ENCODE data around the gene FEV. TPM values are rescaled to one million over a fixed set of nuclear protein-coding genes. Genes with fewer than 3 reads are reported as not detected.
A peak's percentile ranks its signal among the peaks of the same experiment; 100 is the strongest.

FEV gene
- polyA plus RNA-seq, 2 of the 4 experiments (the other 2 are of a cell fraction), result not detected

GRCh38 chr2:218956039-218956438, 28.9 kb downstream of the FEV start:
- FAIRE-seq, result no peak
- no peak for DNase-seq (ENCODE audit: low read depth in 1 of 2, low spot score in 1 of 2)
- no peak for ATAC-seq
- CTCF ChIA-PET, result interaction anchor here (1.9 to 4.0 kb wide), 3 partner anchors 24 to 58 kb away, joined by 7 to 25 read pairs (median 10); no protein-coding TSS in a partner anchor
- 100% methylated on average over 1 of the region's 1 CpG for WGBS (ENCODE audit: missing lambda C conversion rate)
- no peak overlapping the region for H3K27ac ChIP-seq
- no peak overlapping the region for H3K4me2 ChIP-seq
- TF ChIP-seq CHD4 (IDR thresholded peaks at IDR 0.05; ENCODE audit: borderline replicate concordance), result no peak
- TF ChIP-seq RAD21 (conservative IDR thresholded peaks at IDR 0.05 in 1 of 2, IDR thresholded peaks at IDR 0.05 in 1 of 2), result no peak
- TF ChIP-seq RARB (CRISPR knock-in tag; IDR thresholded peaks at IDR 0.05), result no peak
- no peak for TF ChIP-seq ESRRA (IDR thresholded peaks at IDR 0.05; ENCODE audit: borderline replicate concordance, low read length)
- no peak for TF ChIP-seq HES2 (IDR thresholded peaks at IDR 0.05)
- TF ChIP-seq ZC3H11A (IDR thresholded peaks at IDR 0.05), result no peak
- TF ChIP-seq CBX2 (IDR thresholded peaks at IDR 0.05; ENCODE audit: borderline replicate concordance, low read depth), result no peak
- TF ChIP-seq MAX (IDR thresholded peaks at IDR 0.05), result no peak
- no peak for TF ChIP-seq GATA3 (IDR thresholded peaks at IDR 0.05; ENCODE audit: borderline replicate concordance)
- peaks cover 14% of the 10 kb centered on the region for H3K4me1 ChIP-seq
- no peaks in the 10 kb centered on the region for H3K9me3 ChIP-seq
- no peak overlapping the region for H3K4me3 ChIP-seq
- POLR2A ChIA-PET, result no interaction called here

- no peak for ATAC-seq
- no peak overlapping the region for H3K4me3 ChIP-seq
- H3K9me3 ChIP-seq, result no peaks in the 10 kb centered on the region
- 60% methylated on average over 8 of the region's 8 CpGs for WGBS (ENCODE audit: missing lambda C conversion rate)
- TF ChIP-seq NR3C1 (IDR thresholded peaks at IDR 0.05) (no peak), POLR2A (IDR thresholded peaks at IDR 0.05; ENCODE audit: low read length) (no peak), HDAC2 (IDR thresholded peaks at IDR 0.05) (no peak), ZFP36 (IDR thresholded peaks at IDR 0.05; ENCODE audit: borderline replicate concordance, partially characterized antibody) (no peak), JUN (IDR thresholded peaks at IDR 0.05) (no peak), HEYL (CRISPR knock-in tag; IDR thresholded peaks at IDR 0.05) (no peak)
- no peak overlapping the region for H3K27ac ChIP-seq
- H3K4me1 ChIP-seq, result peaks cover 3% of the 10 kb centered on the region; the same call in 1 of the 3 replicates
- ChIA-PET POLR2A (no interaction called here), CTCF (interaction anchor here (0.6 to 3.4 kb wide), 6 partner anchors 9 to 175 kb away, joined by 3 to 10 read pairs (median 6); no protein-coding TSS in a partner anchor)
- DNase-seq (ENCODE audit: low read depth in 1 of 2, low spot score in 1 of 2), result no peak
- FAIRE-seq, result no peak
- H3K4me2 ChIP-seq, result no peak overlapping the region
Measured at GRCh38 chr2:218954541-218955300, 30.3 kb downstream of the FEV start.

- TF ChIP-seq ELK1 (IDR thresholded peaks at IDR 0.05; ENCODE audit: low read depth, low read length), result no peak
- TF ChIP-seq RAD21 (conservative IDR thresholded peaks at IDR 0.05 in 1 of 2, IDR thresholded peaks at IDR 0.05 in 1 of 2), result 0 out of 5 replicates have a peak, but pooled peaks of 1 of the 2 experiments have one; percentile 7
- no peak for TF ChIP-seq CBX2 (IDR thresholded peaks at IDR 0.05; ENCODE audit: borderline replicate concordance, low read depth)
- no peak for TF ChIP-seq CHD4 (IDR thresholded peaks at IDR 0.05; ENCODE audit: borderline replicate concordance)
- TF ChIP-seq RCOR1 (IDR thresholded peaks at IDR 0.05; ENCODE audit: low read depth, low read length), result no peak
- no peak for TF ChIP-seq ZSCAN20 (CRISPR knock-in tag; IDR thresholded peaks at IDR 0.05)
- no peak for TF ChIP-seq FOXS1 (CRISPR knock-in tag; IDR thresholded peaks at IDR 0.05)
- no peak for TF ChIP-seq ESRRA (IDR thresholded peaks at IDR 0.05; ENCODE audit: borderline replicate concordance, low read length)
- no peak for TF ChIP-seq PBX3 (IDR thresholded peaks at IDR 0.05)
- 61% methylated on average over 14 of the region's 18 CpGs for WGBS (ENCODE audit: missing lambda C conversion rate)
- POLR2A ChIA-PET, result no interaction called here
Measured at GRCh38 chr2:218953366-218953954, 31.5 kb downstream of the FEV start.

More at GRCh38 chr2:218953366-218953954, 31.5 kb downstream of the FEV start:
- Histone ChIP-seq H3K4me2 (no peak overlapping the region), H3K4me3 (no peak overlapping the region), H3K4me1 (no peaks in the 10 kb centered on the region), H3K9me3 (no peaks in the 10 kb centered on the region), H3K27ac (no peak overlapping the region)
- ATAC-seq (peak in 1 of 2 experiments; percentile 68; a peak in 3 of 6 replicates), DNase-seq (ENCODE audit: low read depth in 1 of 2, low spot score in 1 of 2) (no peak), FAIRE-seq (no peak)
- CTCF ChIA-PET, result interaction anchor here (0.6 to 4.3 kb wide), 8 partner anchors 27 to 758 kb away, joined by 3 to 18 read pairs (median 6); no protein-coding TSS in a partner anchor

All from A549 (cell line).